Stomach smooth muscle (tissue), 2 donors: Measurements from ENCODE around the gene P2RX1.
A peak's percentile ranks its signal among the peaks of the same experiment; 100 is the strongest.
"Not testable (repeated sequence)": the region's sequence is repeated elsewhere in the genome, so short reads cannot be mapped to it uniquely, and the experiment has no call there.

ENCODE experiments used
- H3K27ac ChIP-seq: one replicate; pipeline ENCODE4 v1.7.0; 2013; ENCODE audit warnings: mild to moderate bottlenecking, low read length, inconsistent platforms
- H3K27me3 ChIP-seq, 2 donors: one replicate each; pipeline ENCODE4 v1.7.0; 2013; ENCODE audit warnings: low read length in 2 of 2; ENCODE audit not compliant: insufficient read depth in 2 of 2, control insufficient read depth in 1 of 2
- H3K36me3 ChIP-seq, 2 donors: one replicate each; pipeline ENCODE4 v1.7.0; 2013; ENCODE audit warnings: low read length in 2 of 2; ENCODE audit not compliant: control insufficient read depth in 2 of 2, insufficient read depth in 2 of 2
- H3K4me1 ChIP-seq: one replicate; pipeline ENCODE4 v1.7.0; 2013; ENCODE audit warnings: low read length; ENCODE audit not compliant: control insufficient read depth, insufficient read depth
- H3K4me3 ChIP-seq, 2 donors: one replicate each; pipeline ENCODE4 v1.7.0; 2013; ENCODE audit warnings: low read length in 2 of 2
- H3K9ac ChIP-seq, 2 donors: one replicate each; pipeline ENCODE4 v1.7.0; 2013; ENCODE audit warnings: low read length in 2 of 2, mild to moderate bottlenecking in 1 of 2
- H3K9me3 ChIP-seq, 2 donors: one replicate each; pipeline ENCODE4 v1.7.0; 2013; ENCODE audit warnings: low read length in 2 of 2; ENCODE audit not compliant: control insufficient read depth in 2 of 2
- donor health status: healthy.
- donor health status: Pancreatic carcinoma.

Gene P2RX1

GRCh38 chr17:3951003-3951402 is 34.7 kb upstream of the P2RX1 start:
- Histone ChIP-seq H3K36me3 (no peaks in the 10 kb centered on the region), H3K4me3 (no peak overlapping the region), H3K4me1 (no peaks in the 10 kb centered on the region)

GRCh38 chr17:3950584-3950983 is 34.3 kb upstream of the P2RX1 start:
- Histone ChIP-seq H3K9me3 (no peaks in the 10 kb centered on the region), H3K9ac (no peak overlapping the region), H3K36me3 (no peaks in the 10 kb centered on the region), H3K4me1 (no peaks in the 10 kb centered on the region), H3K27me3 (no peaks in the 10 kb centered on the region), H3K4me3 (no peak overlapping the region), H3K27ac (no peak overlapping the region)

More at GRCh38 chr17:3951003-3951402, 34.7 kb upstream of the P2RX1 start:
- Histone ChIP-seq H3K9ac (no peak overlapping the region), H3K27me3 (no peaks in the 10 kb centered on the region), H3K27ac (no peak overlapping the region), H3K9me3 (no peaks in the 10 kb centered on the region)

- no peak overlapping the region for H3K9ac ChIP-seq
- H3K4me3 ChIP-seq: no peak overlapping the region
- H3K36me3 ChIP-seq: no peaks in the 10 kb centered on the region
- H3K27ac ChIP-seq: no peak overlapping the region
- no peaks in the 10 kb centered on the region for H3K27me3 ChIP-seq
- H3K4me1 ChIP-seq: peaks cover 2% of the 10 kb centered on the region
- H3K9me3 ChIP-seq: no peaks in the 10 kb centered on the region
These were observed 33.2 kb upstream of the P2RX1 start for GRCh38 chr17:3949418-3949817.

GRCh38 chr17:3948551-3948950 is 32.3 kb upstream of the P2RX1 start:
- peaks cover 11% of the 10 kb centered on the region for H3K4me1 ChIP-seq
- H3K4me3 ChIP-seq, H3K9ac ChIP-seq, H3K27me3 ChIP-seq, H3K27ac ChIP-seq, H3K9me3 ChIP-seq, H3K36me3 ChIP-seq: not testable (repeated sequence)

GRCh38 chr17:3947318-3947810 is 31.1 kb upstream of the P2RX1 start:
- Histone ChIP-seq H3K27me3 (no peaks in the 10 kb centered on the region), H3K36me3 (no peaks in the 10 kb centered on the region)

GRCh38 chr17:3946711-3947235 is 30.5 kb upstream of the P2RX1 start:
- no peaks in the 10 kb centered on the region for H3K27me3 ChIP-seq
- no peaks in the 10 kb centered on the region for H3K9me3 ChIP-seq
- H3K4me3 ChIP-seq: no peak overlapping the region
- H3K4me1 ChIP-seq: peaks cover 11% of the 10 kb centered on the region
- no peaks in the 10 kb centered on the region for H3K36me3 ChIP-seq
- H3K27ac ChIP-seq: no peak overlapping the region
- H3K9ac ChIP-seq: no peak overlapping the region

More at GRCh38 chr17:3947318-3947810, 31.1 kb upstream of the P2RX1 start:
- Histone ChIP-seq H3K9me3 (no peaks in the 10 kb centered on the region), H3K27ac (no peak overlapping the region), H3K9ac (no peak overlapping the region), H3K4me3 (no peak overlapping the region), H3K4me1 (peaks cover 11% of the 10 kb centered on the region)

- H3K9me3 ChIP-seq: no peaks in the 10 kb centered on the region
- no peaks in the 10 kb centered on the region for H3K36me3 ChIP-seq
- no peak overlapping the region for H3K27ac ChIP-seq
- H3K4me1 ChIP-seq: peaks cover 11% of the 10 kb centered on the region
- peak overlapping the region; percentile 65 to 67 for H3K4me3 ChIP-seq
- H3K9ac ChIP-seq: peak overlapping the region in 1 of 2 donors; percentile 21
- no peaks in the 10 kb centered on the region for H3K27me3 ChIP-seq
These were observed 28.5 kb upstream of the P2RX1 start for GRCh38 chr17:3944485-3945388.

GRCh38 chr17:3943240-3943891 is 27.1 kb upstream of the P2RX1 start:
- Histone ChIP-seq H3K4me1 (peaks cover 11% of the 10 kb centered on the region), H3K36me3 (no peaks in the 10 kb centered on the region), H3K9me3 (no peaks in the 10 kb centered on the region), H3K9ac (no peak overlapping the region), H3K27ac (no peak overlapping the region), H3K27me3 (no peaks in the 10 kb centered on the region), H3K4me3 (no peak overlapping the region)

GRCh38 chr17:3940965-3941698 is 24.9 kb upstream of the P2RX1 start:
- Histone ChIP-seq H3K9ac (no peak overlapping the region), H3K27me3 (no peaks in the 10 kb centered on the region), H3K36me3 (peaks cover 4 to 6% of the 10 kb centered on the region in 2 donors), H3K4me1 (peaks cover 11% of the 10 kb centered on the region), H3K4me3 (no peak overlapping the region), H3K9me3 (no peaks in the 10 kb centered on the region), H3K27ac (no peak overlapping the region)

- Histone ChIP-seq H3K9me3 (no peaks in the 10 kb centered on the region), H3K4me3 (no peak overlapping the region), H3K27me3 (no peaks in the 10 kb centered on the region), H3K27ac (no peak overlapping the region), H3K36me3 (peaks cover 4 to 6% of the 10 kb centered on the region in 2 donors), H3K4me1 (peaks cover 3% of the 10 kb centered on the region), H3K9ac (no peak overlapping the region)
These were observed 21.1 kb upstream of the P2RX1 start for GRCh38 chr17:3937359-3937758.
